Nephron (organoid): Measurements from ENCODE around the gene MGAT5.

ENCODE experiments used
- H3K27ac Mint-ChIP-seq, 3 experiments: 2 replicates each; pipeline ENCODE4 v1.8.0; 2020; ENCODE audit warnings: mixed read lengths in 3 of 3, mild to moderate bottlenecking in 2 of 3, moderate library complexity in 1 of 3
- H3K27me3 Mint-ChIP-seq: 2 replicates; pipeline ENCODE4 v1.8.0; 2021; ENCODE audit warnings: low read depth, mild to moderate bottlenecking, moderate library complexity, mixed read lengths
- H3K36me3 Mint-ChIP-seq: 2 replicates; pipeline ENCODE4 v1.8.0; 2020; ENCODE audit warnings: low read depth, mixed read lengths
- H3K4me1 Mint-ChIP-seq: 2 replicates; pipeline ENCODE4 v1.8.0; 2020; ENCODE audit warnings: mixed read lengths
- H3K4me3 Mint-ChIP-seq, 3 experiments: 2 replicates each; pipeline ENCODE4 v1.8.0; 2020; ENCODE audit warnings: mild to moderate bottlenecking in 3 of 3, mixed read lengths in 3 of 3, moderate library complexity in 2 of 3
- H3K9me3 Mint-ChIP-seq: 2 replicates; pipeline ENCODE4 v1.8.0; 2020; ENCODE audit warnings: mixed read lengths
- CTCF ChIP-seq, 3 experiments: fragments of 200-600 bp; sonication (generic); IDR thresholded peaks; one replicate each; pipeline ENCODE4 v1.5.0; 2021; ENCODE audit warnings: antibody characterized with exemption in 3 of 3; ENCODE audit not compliant: unreplicated experiment in 3 of 3

Gene MGAT5

GRCh38 chr2:134231965-134232340, 21.9 kb upstream of the MGAT5 start:
- H3K9me3 Mint-ChIP-seq, result peaks cover 20% of the 10 kb centered on the region
- H3K27ac Mint-ChIP-seq, result no peak overlapping the region
- peaks cover 17% of the 10 kb centered on the region for H3K36me3 Mint-ChIP-seq
- H3K4me3 Mint-ChIP-seq, result no peak overlapping the region
- no peaks in the 10 kb centered on the region for H3K27me3 Mint-ChIP-seq
- peaks cover 18% of the 10 kb centered on the region for H3K4me1 Mint-ChIP-seq
- TF ChIP-seq CTCF (IDR thresholded peaks at IDR 0.05; ENCODE audit: unreplicated experiment in 3 of 3), result no peak

DNA sequence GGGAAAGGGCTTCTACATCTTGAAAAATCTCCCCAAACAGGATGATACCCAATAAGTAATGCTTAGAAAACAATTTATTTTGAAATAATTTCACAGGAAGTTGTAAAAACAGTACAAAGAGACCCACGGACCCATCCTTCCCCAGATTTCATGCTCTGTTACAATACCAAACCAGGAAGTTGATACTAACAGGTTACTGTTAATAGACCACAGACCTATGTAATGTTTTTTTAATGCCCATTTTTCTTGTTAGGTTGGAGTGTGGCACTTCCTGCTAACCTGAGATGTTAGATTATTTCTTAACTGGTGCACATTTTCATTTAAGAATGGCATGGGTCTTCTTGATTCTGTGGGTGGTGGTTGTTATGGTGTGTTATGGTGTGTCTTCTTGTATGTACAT, 21.4 kb upstream of the MGAT5 start:
- Mint-ChIP-seq H3K9me3 (peaks cover 20% of the 10 kb centered on the region), H3K4me1 (peaks cover 18% of the 10 kb centered on the region), H3K4me3 (no peak overlapping the region), H3K27me3 (no peaks in the 10 kb centered on the region), H3K36me3 (peaks cover 16% of the 10 kb centered on the region), H3K27ac (peak overlapping the region; percentile 2 to 37 (median 4))
- no peak for TF ChIP-seq CTCF (IDR thresholded peaks at IDR 0.05; ENCODE audit: unreplicated experiment in 3 of 3)

- H3K9me3 Mint-ChIP-seq, result peaks cover 14% of the 10 kb centered on the region
- TF ChIP-seq CTCF (IDR thresholded peaks at IDR 0.05; ENCODE audit: unreplicated experiment in 3 of 3), result no peak
- peaks cover 10% of the 10 kb centered on the region for H3K36me3 Mint-ChIP-seq
- peak overlapping the region; percentile 2 to 37 (median 4) for H3K27ac Mint-ChIP-seq
- H3K4me3 Mint-ChIP-seq, result no peak overlapping the region
- H3K27me3 Mint-ChIP-seq, result no peaks in the 10 kb centered on the region
- peaks cover 18% of the 10 kb centered on the region for H3K4me1 Mint-ChIP-seq
Observed at GRCh38 chr2:134232868-134233727, 20.8 kb upstream of the MGAT5 start.

- no peak for TF ChIP-seq CTCF (IDR thresholded peaks at IDR 0.05; ENCODE audit: unreplicated experiment in 3 of 3)
- Mint-ChIP-seq H3K4me3 (no peak overlapping the region), H3K36me3 (peaks cover 10% of the 10 kb centered on the region), H3K4me1 (peaks cover 18% of the 10 kb centered on the region), H3K27me3 (no peaks in the 10 kb centered on the region), H3K27ac (peak overlapping the region in 2 of 3 experiments; percentile 4 to 37), H3K9me3 (peaks cover 13% of the 10 kb centered on the region)
Observed at GRCh38 chr2:134233728-134234136, 20.1 kb upstream of the MGAT5 start.

GRCh38 chr2:134234535-134234934, 19.3 kb upstream of the MGAT5 start:
- peaks cover 4% of the 10 kb centered on the region for H3K36me3 Mint-ChIP-seq
- TF ChIP-seq CTCF (IDR thresholded peaks at IDR 0.05; ENCODE audit: unreplicated experiment in 3 of 3), result no peak
- peaks cover 7% of the 10 kb centered on the region for H3K9me3 Mint-ChIP-seq
- H3K27ac Mint-ChIP-seq, result no peak overlapping the region
- H3K4me1 Mint-ChIP-seq, result peaks cover 18% of the 10 kb centered on the region
- H3K4me3 Mint-ChIP-seq, result no peak overlapping the region
- H3K27me3 Mint-ChIP-seq, result no peaks in the 10 kb centered on the region
